Measurements from ENCODE around the gene CD82. TPM values are rescaled to one million over a fixed set of nuclear protein-coding genes. Genes with fewer than 3 reads are reported as not detected.
A peak's percentile ranks its signal among the peaks of the same experiment; 100 is the strongest.
"Not testable (repeated sequence)": the region's sequence is repeated elsewhere in the genome, so short reads cannot be mapped to it uniquely, and the experiment has no call there.

Gene CD82
- total RNA-seq, 5 donors from 2014 or later (not counting 1 experiment from before 2014, with no cell fraction given), result 53.4 to 99.6 (median 69.0) TPM

DNA sequence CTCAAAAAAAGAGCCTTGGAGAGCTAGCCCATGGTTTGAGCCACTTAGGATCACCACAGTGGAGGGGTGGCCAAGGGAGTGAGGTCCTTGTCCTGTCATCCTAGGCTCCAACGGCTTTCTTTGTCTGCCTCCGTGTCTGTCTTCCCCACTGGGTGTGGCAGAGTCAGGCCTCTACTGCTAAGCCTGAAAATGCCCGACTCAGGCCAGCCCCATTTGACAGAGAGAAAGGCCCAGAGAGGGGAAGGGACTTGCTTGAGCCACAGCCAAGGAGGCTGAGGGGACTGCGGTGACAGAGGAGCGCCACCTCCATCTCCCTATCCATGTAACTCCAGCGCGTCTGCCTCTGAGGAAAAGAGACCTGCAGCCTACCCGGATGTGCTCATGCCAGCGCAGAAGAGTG is 27.8 kb upstream of the CD82 start:
- DNase-seq (no peak), ATAC-seq (replicated peaks in 1 of 4) (no peak)
- H3K27ac ChIP-seq (ENCODE audit: low read length), result no peak overlapping the region
- H3K4me1 ChIP-seq (ENCODE audit: control insufficient read depth in 1 of 2, extremely low read depth in 1 of 2, insufficient read depth in 2 of 2, low read length in 2 of 2), result peaks cover 0 to 7% of the 10 kb centered on the region in 2 experiments
- POLR2A ChIA-PET, result no interaction called here
- whole genome bisulfite sequencing (ENCODE audit: insufficient coverage), result 88% methylated on average over 4 of the region's 9 CpGs
- Mint-ChIP-seq H3K9me3 (no peaks in the 10 kb centered on the region), H3K27ac (no peak overlapping the region), H3K27me3 (peaks cover 0 to 3% of the 10 kb centered on the region in 2 donors), H3K36me3 (no peaks in the 10 kb centered on the region), H3K4me1 (peaks cover 0 to 1% (median 0%) of the 10 kb centered on the region in 3 donors), H3K4me3 (no peak overlapping the region)
- peaks cover 0 to 15% of the 10 kb centered on the region in 2 experiments for H3K27me3 ChIP-seq (replicated peaks in 1 of 2; ENCODE audit: control insufficient read depth in 2 of 2, extremely low read depth in 1 of 2, insufficient read depth in 2 of 2, low read length in 1 of 2)
- H3K4me3 ChIP-seq (ENCODE audit: control insufficient read depth in 1 of 2, extremely low read depth in 1 of 2, low read length in 1 of 2), result no peak overlapping the region
- no peaks in the 10 kb centered on the region for H3K36me3 ChIP-seq (ENCODE audit: control insufficient read depth in 2 of 2, extremely low read depth in 1 of 2, insufficient read depth in 1 of 2, low read length in 1 of 2)
- H3K9me3 ChIP-seq, result no peaks in the 10 kb centered on the region
- CTCF ChIA-PET, result no interaction called here

DNA sequence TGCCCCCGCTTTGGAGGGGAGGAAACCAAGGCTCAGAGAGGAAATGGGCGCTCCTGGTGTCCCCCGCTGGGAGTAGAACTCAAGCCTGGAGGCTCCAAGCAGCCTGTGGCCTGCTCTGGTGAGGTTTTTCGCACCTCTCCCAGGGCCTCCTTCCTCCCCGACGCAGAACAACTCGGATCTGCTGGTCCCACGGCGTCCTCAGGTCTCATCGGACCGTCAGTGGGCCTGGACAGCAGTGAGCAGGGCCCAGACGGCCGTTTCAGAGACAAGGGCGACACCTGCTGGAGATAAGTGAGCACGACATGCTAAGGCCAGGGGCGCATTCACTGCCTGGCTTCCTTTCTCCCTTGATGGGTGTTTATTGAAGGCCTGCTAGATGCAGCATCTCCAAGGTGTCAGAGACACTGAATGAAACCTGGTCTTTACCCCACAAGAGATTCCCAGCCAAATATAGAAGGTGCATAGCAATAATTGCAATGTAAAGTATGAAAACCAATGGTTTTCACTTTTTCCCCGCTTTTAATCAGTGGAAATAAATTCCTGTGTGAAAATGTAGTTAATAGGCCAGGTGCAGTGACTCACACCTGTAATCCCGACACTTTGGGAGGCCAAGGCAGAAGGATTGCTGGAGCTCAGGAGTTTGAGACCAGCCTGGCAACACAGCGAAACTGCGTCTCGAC is 26.9 kb upstream of the CD82 start:
- 28% methylated on average over 17 of the region's 21 CpGs for WGBS (ENCODE audit: insufficient coverage)
- Mint-ChIP-seq H3K36me3 (no peaks in the 10 kb centered on the region), H3K9me3 (no peaks in the 10 kb centered on the region), H3K27me3 (peaks cover 0 to 3% of the 10 kb centered on the region in 2 donors), H3K4me1 (peaks cover 0 to 1% (median 0%) of the 10 kb centered on the region in 3 donors), H3K4me3 (no peak overlapping the region), H3K27ac (no peak overlapping the region)
- Histone ChIP-seq H3K9me3 (no peaks in the 10 kb centered on the region), H3K36me3 (ENCODE audit: control insufficient read depth in 2 of 2, extremely low read depth in 1 of 2, insufficient read depth in 1 of 2, low read length in 1 of 2) (no peaks in the 10 kb centered on the region), H3K27ac (ENCODE audit: low read length) (no peak overlapping the region), H3K4me1 (ENCODE audit: control insufficient read depth in 1 of 2, extremely low read depth in 1 of 2, insufficient read depth in 2 of 2, low read length in 2 of 2) (peaks cover 0 to 7% of the 10 kb centered on the region in 2 experiments), H3K27me3 (replicated peaks in 1 of 2; ENCODE audit: control insufficient read depth in 2 of 2, extremely low read depth in 1 of 2, insufficient read depth in 2 of 2, low read length in 1 of 2) (peaks cover 0 to 15% of the 10 kb centered on the region in 2 experiments), H3K4me3 (ENCODE audit: control insufficient read depth in 1 of 2, extremely low read depth in 1 of 2, low read length in 1 of 2) (no peak overlapping the region)
- peak; percentile 84 to 91 (median 88) for ATAC-seq (replicated peaks in 1 of 4)
- ChIA-PET POLR2A (no interaction called here), CTCF (interaction anchor here (0.5 to 1.4 kb wide), 2 partner anchors 14 to 145 kb away, joined by 3 to 6 read pairs; no protein-coding TSS in a partner anchor)
- DNase-seq, result peak; percentile 19 to 80 (median 56)

DNA sequence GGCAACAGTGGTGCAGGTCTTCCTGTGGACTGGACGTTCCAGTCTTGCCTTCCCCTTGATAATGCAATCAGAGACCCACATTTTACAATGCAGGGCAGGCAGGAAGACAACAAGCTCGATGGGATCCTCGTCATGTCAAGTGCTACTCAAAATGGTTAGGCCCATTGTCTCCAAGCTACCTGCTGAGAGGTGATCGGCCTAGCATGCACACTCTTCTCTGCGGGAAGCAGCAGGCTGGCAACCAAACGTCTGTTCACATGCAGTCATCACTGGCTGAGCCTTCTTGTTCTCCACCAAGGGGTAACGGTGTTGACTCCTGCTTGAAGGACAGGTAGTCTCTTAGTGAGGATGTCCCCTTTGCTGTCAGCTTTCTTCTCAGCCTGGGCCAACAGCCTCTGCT is 25.5 kb upstream of the CD82 start:
- H3K27me3 ChIP-seq (replicated peaks in 1 of 2; ENCODE audit: control insufficient read depth in 2 of 2, extremely low read depth in 1 of 2, insufficient read depth in 2 of 2, low read length in 1 of 2), result peaks cover 0 to 15% of the 10 kb centered on the region in 2 experiments
- H3K4me3 Mint-ChIP-seq, result no peak overlapping the region
- no peak for DNase-seq
- H3K9me3 Mint-ChIP-seq, result no peaks in the 10 kb centered on the region
- H3K27ac ChIP-seq (ENCODE audit: low read length), result no peak overlapping the region
- 67% methylated on average over 6 of the region's 7 CpGs for WGBS (ENCODE audit: insufficient coverage)
- H3K9me3 ChIP-seq, result no peaks in the 10 kb centered on the region
- CTCF ChIA-PET, result interaction anchor here in 1 of 2 donors (0.5 kb wide), 1 partner anchor 1020 kb away, joined by 5 read pairs; no protein-coding TSS in a partner anchor
- no peak overlapping the region for H3K4me3 ChIP-seq (ENCODE audit: control insufficient read depth in 1 of 2, extremely low read depth in 1 of 2, low read length in 1 of 2)
- POLR2A ChIA-PET, result no interaction called here
- no peaks in the 10 kb centered on the region for H3K36me3 Mint-ChIP-seq
- H3K36me3 ChIP-seq (ENCODE audit: control insufficient read depth in 2 of 2, extremely low read depth in 1 of 2, insufficient read depth in 1 of 2, low read length in 1 of 2), result no peaks in the 10 kb centered on the region
- H3K27me3 Mint-ChIP-seq, result no peaks in the 10 kb centered on the region
- ATAC-seq (replicated peaks in 1 of 4), result no peak
- H3K27ac Mint-ChIP-seq, result no peak overlapping the region
- H3K4me1 Mint-ChIP-seq, result peaks cover 0 to 1% (median 0%) of the 10 kb centered on the region in 3 donors
- H3K4me1 ChIP-seq (ENCODE audit: control insufficient read depth in 1 of 2, extremely low read depth in 1 of 2, insufficient read depth in 2 of 2, low read length in 2 of 2), result peaks cover 0 to 7% of the 10 kb centered on the region in 2 experiments

DNA sequence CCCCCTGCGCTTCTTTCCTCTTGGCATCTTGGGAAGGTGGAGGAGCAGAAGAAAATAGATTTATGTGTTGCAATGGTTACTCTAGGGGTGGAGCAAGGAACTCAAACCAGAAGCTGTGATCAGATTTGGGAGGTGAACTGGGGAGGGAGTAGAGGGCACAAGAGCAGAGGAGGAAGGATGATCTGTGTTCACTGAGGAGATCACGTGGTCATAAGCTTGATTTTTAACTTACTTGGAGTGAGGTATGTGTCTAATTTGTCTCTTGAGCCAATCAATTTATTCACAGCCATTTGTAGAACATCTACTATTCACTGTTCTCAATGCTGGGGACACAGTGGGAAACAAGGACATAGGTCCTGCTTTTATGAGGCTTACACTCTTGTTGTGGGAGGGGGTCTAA is 24.8 kb upstream of the CD82 start:
- H3K36me3 ChIP-seq (ENCODE audit: control insufficient read depth in 2 of 2, extremely low read depth in 1 of 2, insufficient read depth in 1 of 2, low read length in 1 of 2), result no peaks in the 10 kb centered on the region
- H3K27ac ChIP-seq (ENCODE audit: low read length), result no peak overlapping the region
- no peaks in the 10 kb centered on the region for H3K9me3 ChIP-seq
- WGBS (ENCODE audit: insufficient coverage), result no CpG with 5 or more reads among the region's 2 CpGs
- H3K4me1 ChIP-seq (ENCODE audit: control insufficient read depth in 1 of 2, extremely low read depth in 1 of 2, insufficient read depth in 2 of 2, low read length in 2 of 2), result peaks cover 0 to 7% of the 10 kb centered on the region in 2 experiments
- DNase-seq (no peak), ATAC-seq (replicated peaks in 1 of 4) (no peak)
- H3K27me3 Mint-ChIP-seq, result no peaks in the 10 kb centered on the region
- peaks cover 0 to 13% of the 10 kb centered on the region in 2 experiments for H3K27me3 ChIP-seq (replicated peaks in 1 of 2; ENCODE audit: control insufficient read depth in 2 of 2, extremely low read depth in 1 of 2, insufficient read depth in 2 of 2, low read length in 1 of 2)
- peaks cover 0 to 1% (median 0%) of the 10 kb centered on the region in 3 donors for H3K4me1 Mint-ChIP-seq
- ChIA-PET CTCF (interaction anchor here in 1 of 2 donors (0.6 to 0.9 kb wide), 2 partner anchors 16 to 447 kb away, joined by 3 to 4 read pairs; no protein-coding TSS in a partner anchor), POLR2A (no interaction called here)
- H3K4me3 ChIP-seq (ENCODE audit: control insufficient read depth in 1 of 2, extremely low read depth in 1 of 2, low read length in 1 of 2), result no peak overlapping the region
- H3K36me3 Mint-ChIP-seq, result no peaks in the 10 kb centered on the region
- no peak overlapping the region for H3K4me3 Mint-ChIP-seq
- no peaks in the 10 kb centered on the region for H3K9me3 Mint-ChIP-seq
- no peak overlapping the region for H3K27ac Mint-ChIP-seq

DNA sequence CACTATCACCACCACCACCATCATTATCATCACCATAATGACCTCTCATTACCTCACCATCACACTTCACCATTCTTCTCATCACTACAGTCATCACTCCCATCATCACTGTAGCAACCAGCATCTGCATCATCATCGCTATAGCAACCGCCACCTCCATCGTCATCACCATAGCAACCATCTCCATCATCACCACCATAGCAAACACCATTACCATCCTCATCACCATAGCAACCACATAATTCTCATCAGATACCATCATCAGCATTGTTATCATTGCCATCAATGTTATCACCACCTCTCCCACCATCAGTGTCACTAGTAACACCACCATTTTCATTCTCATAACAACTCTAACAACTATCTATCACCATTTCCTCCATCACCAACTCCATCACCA is 23.1 kb upstream of the CD82 start:
- peaks cover 0 to 7% of the 10 kb centered on the region in 2 experiments for H3K4me1 ChIP-seq (ENCODE audit: control insufficient read depth in 1 of 2, extremely low read depth in 1 of 2, insufficient read depth in 2 of 2, low read length in 2 of 2)
- Mint-ChIP-seq H3K9me3 (no peaks in the 10 kb centered on the region), H3K27ac (no peak overlapping the region), H3K27me3 (no peaks in the 10 kb centered on the region), H3K4me3 (no peak overlapping the region), H3K36me3 (no peaks in the 10 kb centered on the region), H3K4me1 (peaks cover 0 to 1% (median 0%) of the 10 kb centered on the region in 3 donors)
- peak in 1 of 35 experiments; percentile 32 for DNase-seq
- no peak overlapping the region for H3K4me3 ChIP-seq (ENCODE audit: control insufficient read depth in 1 of 2, extremely low read depth in 1 of 2, low read length in 1 of 2)
- CTCF ChIA-PET, result interaction anchor here in 1 of 2 donors (0.7 kb wide), 1 partner anchor 409 kb away, joined by 4 read pairs; no protein-coding TSS in a partner anchor
- ATAC-seq (replicated peaks in 1 of 4), result peak in 1 of 4 experiments; percentile 40
- POLR2A ChIA-PET, result no interaction called here
- peaks cover 0 to 5% of the 10 kb centered on the region in 2 experiments for H3K27me3 ChIP-seq (replicated peaks in 1 of 2; ENCODE audit: control insufficient read depth in 2 of 2, extremely low read depth in 1 of 2, insufficient read depth in 2 of 2, low read length in 1 of 2)
- WGBS (ENCODE audit: insufficient coverage), result 86% methylated on average over 3 of the region's 3 CpGs
- no peak overlapping the region for H3K27ac ChIP-seq (ENCODE audit: low read length)
- no peaks in the 10 kb centered on the region for H3K36me3 ChIP-seq (ENCODE audit: control insufficient read depth in 2 of 2, extremely low read depth in 1 of 2, insufficient read depth in 1 of 2, low read length in 1 of 2)
- no peaks in the 10 kb centered on the region for H3K9me3 ChIP-seq

DNA sequence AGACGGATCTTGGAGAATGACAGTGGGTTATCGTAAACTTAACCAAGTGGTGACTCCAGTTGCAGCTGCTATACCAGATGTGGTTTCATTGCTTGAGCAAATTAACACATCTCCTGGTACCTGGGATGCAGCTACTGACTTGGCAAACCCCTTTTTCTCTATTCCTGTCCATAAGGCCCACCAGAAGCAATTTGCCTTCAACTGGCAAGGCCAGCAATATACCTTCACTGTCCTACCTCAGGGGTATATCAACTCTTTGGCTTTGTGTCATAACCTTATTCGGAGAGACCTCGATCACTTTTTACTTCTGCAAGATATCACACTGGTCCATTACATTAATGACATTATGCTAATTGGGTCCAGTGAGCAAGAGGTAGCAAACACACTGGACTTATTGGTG is 18.5 kb upstream of the CD82 start:
- H3K4me1 ChIP-seq (ENCODE audit: control insufficient read depth in 1 of 2, extremely low read depth in 1 of 2, insufficient read depth in 2 of 2, low read length in 2 of 2); H3K27ac ChIP-seq (ENCODE audit: low read length); H3K27me3 Mint-ChIP-seq; H3K36me3 ChIP-seq (ENCODE audit: control insufficient read depth in 2 of 2, extremely low read depth in 1 of 2, insufficient read depth in 1 of 2, low read length in 1 of 2); H3K27me3 ChIP-seq (replicated peaks in 1 of 2; ENCODE audit: control insufficient read depth in 2 of 2, extremely low read depth in 1 of 2, insufficient read depth in 2 of 2, low read length in 1 of 2); ATAC-seq (replicated peaks in 1 of 4); H3K27ac Mint-ChIP-seq; H3K9me3 ChIP-seq; H3K9me3 Mint-ChIP-seq; H3K36me3 Mint-ChIP-seq; H3K4me3 Mint-ChIP-seq; CTCF ChIA-PET; DNase-seq; H3K4me1 Mint-ChIP-seq; H3K4me3 ChIP-seq (ENCODE audit: control insufficient read depth in 1 of 2, extremely low read depth in 1 of 2, low read length in 1 of 2): not testable (repeated sequence)
- WGBS (ENCODE audit: insufficient coverage), result 100% methylated on average over 1 of the region's 4 CpGs
- POLR2A ChIA-PET, result interaction anchor here in 1 of 2 donors (0.6 kb wide), 1 partner anchor 257 kb away, joined by 3 read pairs; no protein-coding TSS in a partner anchor
